Upper lobe of left lung (tissue), 6 donors: ENCODE measurements around the gene TMEM174. TPM values are rescaled to one million over a fixed set of nuclear protein-coding genes. Genes with fewer than 3 reads are reported as not detected.

ENCODE experiments used
- ATAC-seq, 2 donors: fragments of 200-7000 bp; cut with Tn5 transposase; one replicate each; pipeline ENCODE4 v1.9.1; 2022; ENCODE audit warnings: mild to moderate bottlenecking in 2 of 2, moderate library complexity in 2 of 2; ENCODE audit not compliant: low FRiP score in 2 of 2
- DNase-seq, 2 donors: peaks; one replicate each; pipeline ENCODE4 v3.0.0-alpha.2; 2019 to 2020
- H3K27ac ChIP-seq, 4 donors: fragments of 200-600 bp; sonication (generic); one replicate each; pipeline ENCODE4 v1.5.1; 2016 to 2019
- H3K27me3 ChIP-seq, 4 donors: fragments of 200-600 bp; sonication (generic); one replicate each; pipeline ENCODE4 v1.5.1; 2017 to 2019
- H3K36me3 ChIP-seq, 4 donors: fragments of 200-600 bp; sonication (generic); one replicate each; pipeline ENCODE4 v1.5.1; 2016 to 2019
- H3K4me1 ChIP-seq, 4 donors: fragments of 200-600 bp; sonication (generic); one replicate each; pipeline ENCODE4 v1.5.1; 2018 to 2019
- H3K4me3 ChIP-seq, 4 donors: fragments of 200-600 bp; sonication (generic); one replicate each; pipeline ENCODE4 v1.5.1; 2017 to 2019; ENCODE audit warnings: mild to moderate bottlenecking in 2 of 4, moderate library complexity in 1 of 4
- H3K9me3 ChIP-seq, 4 donors: fragments of 200-600 bp; sonication (generic); one replicate each; pipeline ENCODE4 v1.5.1; 2018 to 2019
- EP300 ChIP-seq, 4 donors: sonication (generic); formaldehyde crosslinking; IDR thresholded peaks; one replicate each; pipeline ENCODE4 v1.5.1; 2017; ENCODE audit warnings: antibody characterized with exemption in 4 of 4, control low read depth in 2 of 4
- POLR2A ChIP-seq, 4 donors: fragments of 450-650 bp; IDR thresholded peaks; one replicate each; pipeline ENCODE4 v1.5.1; 2016 to 2017; ENCODE audit warnings: antibody characterized with exemption in 4 of 4, mild to moderate bottlenecking in 2 of 4
- POLR2AphosphoS5 ChIP-seq, 2 donors: sonication (generic); formaldehyde crosslinking; IDR thresholded peaks; one replicate each; pipeline ENCODE4 v1.5.1; 2017; ENCODE audit warnings: antibody characterized with exemption in 2 of 2
- WGBS, 2 donors: methylation state at CpG; one replicate each; pipeline ENCODE4 v1.1.5; 2017 to 2018; 5-methylcytosine and 5-hydroxymethylcytosine counted together
- total RNA-seq, 6 donors: library from RNA; depleted of rRNA in 4 of 6; stranded (reverse); fragments of >200 nt in 4 of 6; gene quantifications; one replicate each; pipeline versions ENCODE4 v1.1.0 to v1.2.1, GENCODE V29; 2016 to 2021
- TF ChIP-seq, protein P1 (sequence below), 6 experiments: fragments of 450-650 bp in 4 of 6; fragments of 200-600 bp in 2 of 6; sonication (generic) in 2 of 6; IDR thresholded peaks; one replicate each; pipeline ENCODE4 v1.5.1; 2016 to 2019; ENCODE audit warnings: antibody characterized with exemption in 6 of 6
- donor health status: DM: no; HTN: no; CAD: no; lungs with moderate emphysema.
- donor health status: DM: no; HTN: yes; CAD: no; lungs with severe emphysema.

Gene TMEM174
- total RNA-seq, 6 donors from 2014 or later: not detected

DNA sequence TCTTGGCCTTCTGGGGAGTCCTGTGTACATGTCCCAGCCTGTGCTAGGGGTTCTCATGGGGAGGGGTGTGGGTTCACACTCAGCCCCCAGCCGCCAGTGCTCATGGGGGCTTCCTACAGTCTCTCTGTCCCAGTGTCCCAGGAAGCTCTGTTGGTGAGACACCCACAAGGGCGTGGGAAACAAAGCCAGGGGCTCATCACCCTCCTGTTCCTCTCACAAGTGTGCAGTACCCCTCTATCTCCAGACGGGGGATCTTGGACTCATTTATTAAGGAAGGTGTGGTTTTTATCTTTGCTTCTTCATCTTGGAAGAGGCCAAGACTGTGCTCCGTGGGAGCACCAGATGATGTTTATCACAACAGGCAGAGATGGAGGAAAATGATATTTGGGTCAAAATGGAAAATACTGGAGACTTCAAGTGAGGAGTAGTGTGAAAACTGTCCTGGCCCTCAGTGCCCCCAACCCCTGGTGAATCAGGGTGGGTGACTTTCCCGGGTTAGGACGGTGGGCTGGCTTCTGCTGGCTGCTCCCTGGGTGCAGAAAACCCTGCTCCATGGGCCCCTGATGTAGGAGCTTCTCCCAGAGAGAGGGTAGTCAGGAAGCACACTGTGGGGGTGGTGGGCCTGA lies 37.5 kb upstream of the TMEM174 start:
- WGBS, 2 donors: 59 to 60% methylated on average over 5 to 6 of the region's 6 CpGs
- TF ChIP-seq EP300 (IDR thresholded peaks at IDR 0.05): no peak
- TF ChIP-seq, protein P1, sequence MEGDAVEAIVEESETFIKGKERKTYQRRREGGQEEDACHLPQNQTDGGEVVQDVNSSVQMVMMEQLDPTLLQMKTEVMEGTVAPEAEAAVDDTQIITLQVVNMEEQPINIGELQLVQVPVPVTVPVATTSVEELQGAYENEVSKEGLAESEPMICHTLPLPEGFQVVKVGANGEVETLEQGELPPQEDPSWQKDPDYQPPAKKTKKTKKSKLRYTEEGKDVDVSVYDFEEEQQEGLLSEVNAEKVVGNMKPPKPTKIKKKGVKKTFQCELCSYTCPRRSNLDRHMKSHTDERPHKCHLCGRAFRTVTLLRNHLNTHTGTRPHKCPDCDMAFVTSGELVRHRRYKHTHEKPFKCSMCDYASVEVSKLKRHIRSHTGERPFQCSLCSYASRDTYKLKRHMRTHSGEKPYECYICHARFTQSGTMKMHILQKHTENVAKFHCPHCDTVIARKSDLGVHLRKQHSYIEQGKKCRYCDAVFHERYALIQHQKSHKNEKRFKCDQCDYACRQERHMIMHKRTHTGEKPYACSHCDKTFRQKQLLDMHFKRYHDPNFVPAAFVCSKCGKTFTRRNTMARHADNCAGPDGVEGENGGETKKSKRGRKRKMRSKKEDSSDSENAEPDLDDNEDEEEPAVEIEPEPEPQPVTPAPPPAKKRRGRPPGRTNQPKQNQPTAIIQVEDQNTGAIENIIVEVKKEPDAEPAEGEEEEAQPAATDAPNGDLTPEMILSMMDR (IDR thresholded peaks at IDR 0.05): peak in 1 of 6 experiments; percentile 32
- TF ChIP-seq POLR2AphosphoS5 (IDR thresholded peaks at IDR 0.05): no peak
- no peak for TF ChIP-seq POLR2A (IDR thresholded peaks at IDR 0.05)

DNA sequence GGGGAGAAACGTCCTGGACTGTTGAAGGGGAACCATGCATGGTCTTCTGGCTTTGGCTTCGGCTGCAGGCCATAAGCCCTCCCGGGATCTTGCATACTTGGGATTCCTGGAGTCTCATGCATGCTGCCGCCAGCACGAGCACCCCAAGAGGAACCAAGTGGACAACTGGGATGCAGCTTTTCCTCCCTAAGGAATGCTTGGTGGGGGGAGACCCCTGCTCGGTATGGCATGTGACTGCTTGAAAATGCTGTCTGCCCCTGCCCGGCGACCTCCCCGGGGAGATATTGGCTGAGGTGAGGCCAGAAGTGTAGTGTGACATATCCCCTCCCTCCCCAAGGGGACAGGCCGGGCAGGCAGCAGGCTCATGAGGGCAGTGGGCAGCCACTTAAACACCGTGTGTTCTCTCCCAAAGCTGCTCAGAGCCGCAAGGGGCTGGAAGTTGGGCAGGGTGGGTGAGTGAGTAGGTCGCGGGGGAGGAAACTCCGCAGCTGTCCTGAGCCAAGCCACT lies 36.9 kb upstream of the TMEM174 start:
- Histone ChIP-seq H3K9me3 (no peaks in the 10 kb centered on the region), H3K27ac (no peak overlapping the region), H3K27me3 (peaks cover 0 to 2% (median 0%) of the 10 kb centered on the region in 4 donors), H3K4me3 (no peak overlapping the region), H3K36me3 (no peaks in the 10 kb centered on the region), H3K4me1 (no peaks in the 10 kb centered on the region)
- ATAC-seq: peak in 1 of 2 donors; percentile 6
- TF ChIP-seq POLR2A (IDR thresholded peaks at IDR 0.05) (no peak), POLR2AphosphoS5 (IDR thresholded peaks at IDR 0.05) (no peak)
- 29 to 47% methylated on average over 5 to 14 of the region's 15 CpGs for WGBS, 2 donors
- DNase-seq: no peak

More for the DNA sequence above, 37.5 kb upstream of the TMEM174 start:
- Histone ChIP-seq H3K36me3 (no peaks in the 10 kb centered on the region), H3K27ac (no peak overlapping the region), H3K4me1 (no peaks in the 10 kb centered on the region), H3K4me3 (no peak overlapping the region), H3K9me3 (no peaks in the 10 kb centered on the region), H3K27me3 (peaks cover 0 to 2% (median 0%) of the 10 kb centered on the region in 4 donors)
- DNase-seq (no peak), ATAC-seq (no peak)

DNA sequence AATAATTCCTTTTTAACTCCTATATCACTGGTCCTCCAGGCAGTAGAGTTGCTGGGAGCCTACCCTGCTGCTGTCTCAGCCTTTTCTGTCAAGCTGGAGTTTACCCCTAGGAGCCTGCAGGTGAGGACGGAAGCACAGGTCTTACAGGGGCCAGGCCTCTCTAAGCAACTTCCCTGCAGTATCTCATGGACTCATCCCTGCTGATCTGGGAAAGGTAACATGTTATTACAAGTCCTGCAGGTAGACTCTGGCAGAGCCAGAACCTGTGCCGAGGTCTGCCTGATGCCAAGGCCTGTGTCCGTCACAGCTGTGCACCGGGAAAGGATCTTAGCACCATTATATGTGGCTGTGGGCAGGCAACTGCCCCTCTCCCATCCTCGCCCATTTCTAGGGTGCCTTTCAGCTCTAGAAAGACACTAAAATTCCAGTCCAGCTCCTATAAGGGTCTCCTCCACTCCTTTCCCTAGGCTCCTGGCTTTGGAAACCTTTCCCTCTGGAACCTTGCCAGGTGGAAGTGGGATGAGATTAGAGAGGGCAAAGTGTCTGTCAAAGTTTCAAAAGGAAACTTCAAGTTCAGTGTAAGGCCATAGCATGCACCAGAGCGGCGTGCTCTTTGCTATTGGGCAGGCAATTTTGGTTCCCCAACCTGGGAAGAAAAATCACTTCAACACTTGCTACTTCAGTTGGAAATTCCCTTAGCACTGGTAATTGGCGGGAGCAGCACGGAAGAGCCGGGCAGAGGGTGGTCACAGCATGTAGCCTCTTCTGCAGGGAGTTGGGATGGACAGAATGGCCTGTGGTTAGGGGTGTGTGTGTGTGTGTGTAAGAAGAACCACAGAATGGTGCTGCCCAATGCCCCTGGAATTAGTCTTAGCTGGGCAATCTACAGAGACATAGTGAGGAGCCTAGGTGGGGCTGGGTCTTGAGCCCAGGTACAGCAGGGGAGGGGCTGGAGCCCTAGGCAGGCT lies 35.1 kb upstream of the TMEM174 start:
- TF ChIP-seq, protein P1 (IDR thresholded peaks at IDR 0.05): no peak
- TF ChIP-seq POLR2AphosphoS5 (IDR thresholded peaks at IDR 0.05) (no peak), EP300 (IDR thresholded peaks at IDR 0.05) (no peak), POLR2A (IDR thresholded peaks at IDR 0.05) (no peak)
- no peak for ATAC-seq
- Histone ChIP-seq H3K27ac (no peak overlapping the region), H3K9me3 (no peaks in the 10 kb centered on the region), H3K27me3 (peaks cover 0 to 2% (median 0%) of the 10 kb centered on the region in 4 donors), H3K4me1 (no peaks in the 10 kb centered on the region), H3K4me3 (no peak overlapping the region), H3K36me3 (no peaks in the 10 kb centered on the region)
- WGBS, 2 donors: 88 to 94% methylated on average over 10 of the region's 10 CpGs
- DNase-seq: no peak

DNA sequence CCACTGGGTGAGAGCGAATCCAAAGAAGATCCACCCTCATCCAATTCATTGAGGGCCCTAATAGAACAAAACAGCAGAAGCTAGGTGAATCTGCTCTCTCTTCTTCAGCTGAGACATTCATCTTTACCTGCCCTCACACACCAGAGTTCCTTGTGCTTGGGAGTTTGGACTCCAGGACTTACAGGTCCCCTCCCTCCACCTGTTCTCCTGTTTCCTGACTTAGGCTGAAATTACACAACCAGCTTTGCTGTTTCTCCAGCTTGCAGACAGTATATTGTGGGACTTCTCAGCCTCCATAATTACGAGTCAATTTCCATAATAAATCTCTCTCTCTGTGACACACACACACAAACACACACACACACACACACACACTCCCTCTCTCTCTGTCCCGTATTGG lies 33.5 kb upstream of the TMEM174 start:
- ATAC-seq: no peak
- H3K9me3 ChIP-seq: no peaks in the 10 kb centered on the region
- WGBS, 2 donors: 69 to 70% methylated on average over 3 of the region's 3 CpGs
- no peaks in the 10 kb centered on the region for H3K36me3 ChIP-seq
- H3K4me1 ChIP-seq: no peaks in the 10 kb centered on the region
- TF ChIP-seq, protein P1 (IDR thresholded peaks at IDR 0.05): no peak
- TF ChIP-seq EP300 (IDR thresholded peaks at IDR 0.05) (no peak), POLR2A (IDR thresholded peaks at IDR 0.05) (no peak)
- no peak for DNase-seq
- no peak overlapping the region for H3K4me3 ChIP-seq
- H3K27ac ChIP-seq: no peak overlapping the region
- H3K27me3 ChIP-seq: peaks cover 0 to 2% (median 0%) of the 10 kb centered on the region in 4 donors

DNA sequence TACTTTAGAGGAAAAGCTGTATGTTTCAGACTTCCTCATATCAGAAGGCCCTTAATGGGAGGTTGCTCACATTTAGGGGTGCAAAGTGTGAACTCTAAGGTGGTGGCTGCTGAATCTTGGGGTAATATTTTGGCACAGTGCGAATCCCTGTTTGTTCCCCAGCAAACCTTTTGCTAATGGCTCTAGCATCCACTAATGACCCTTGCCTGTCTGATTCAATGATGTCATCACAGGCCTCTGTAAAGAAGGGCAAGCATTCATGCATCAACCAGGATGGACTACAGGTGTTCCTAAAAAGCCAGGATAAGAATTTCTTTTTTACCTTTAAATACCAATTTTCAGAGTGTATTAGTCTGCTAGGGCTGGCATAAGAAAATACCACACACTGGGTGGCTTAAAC lies 32.2 kb upstream of the TMEM174 start:
- ATAC-seq: no peak
- H3K27me3 ChIP-seq: peaks cover 0 to under 1% (median 0%) of the 10 kb centered on the region in 4 donors
- 93 to 100% methylated on average over 1 of the region's 1 CpG for WGBS, 2 donors

More for the DNA sequence above, 32.2 kb upstream of the TMEM174 start:
- no peak for DNase-seq
- no peaks in the 10 kb centered on the region for H3K36me3 ChIP-seq
- H3K4me3 ChIP-seq: no peak overlapping the region
- TF ChIP-seq, protein P1 (IDR thresholded peaks at IDR 0.05): no peak
- no peaks in the 10 kb centered on the region for H3K9me3 ChIP-seq
- no peak overlapping the region for H3K27ac ChIP-seq
- no peaks in the 10 kb centered on the region for H3K4me1 ChIP-seq
